Neuron (in vitro differentiated cells): ENCODE data around the gene SPATA4.
"Not testable (repeated sequence)": the region's sequence is repeated elsewhere in the genome, so short reads cannot be mapped to it uniquely, and the experiment has no call there.

Experiments
- H2AFZ ChIP-seq: one replicate; pipeline ENCODE4 v1.6.1; 2013; ENCODE audit warnings: low read depth, mild to moderate bottlenecking, inconsistent platforms, low read length, moderate library complexity
- H3K27me3 ChIP-seq: one replicate; pipeline ENCODE4 v1.6.1; 2013; ENCODE audit warnings: low read length; ENCODE audit not compliant: insufficient read depth
- H3K36me3 ChIP-seq: one replicate; pipeline ENCODE4 v1.6.1; 2013; ENCODE audit warnings: low read length; ENCODE audit not compliant: insufficient read depth
- H3K4me1 ChIP-seq: one replicate; pipeline ENCODE4 v1.6.1; 2013; ENCODE audit warnings: low read length; ENCODE audit not compliant: insufficient read depth
- H3K4me3 ChIP-seq: 2 replicates; pipeline ENCODE4 v1.5.1; 2013; ENCODE audit warnings: mild to moderate bottlenecking, low read length, moderate library complexity
- H3K9me3 ChIP-seq: one replicate; pipeline ENCODE4 v1.6.1; 2013; ENCODE audit warnings: low read length

Gene SPATA4

GRCh38 chr4:176195184-176195978 lies at the start of gene SPATA4:
SPATA4 (minus strand) TSS chr4:176195585; CDS start chr4:176195562, 23 bp downstream.
- Histone ChIP-seq H3K9me3 (no peaks in the 10 kb centered on the region), H3K36me3 (no peaks in the 10 kb centered on the region), H3K27me3 (no peaks in the 10 kb centered on the region), H3K4me3 (peak within 1 kb of the TSS; percentile 45), H3K4me1 (peaks cover 5% of the 10 kb centered on the region), H2AFZ (peak within 1 kb of the TSS; percentile 95)

- no peaks in the 10 kb centered on the region for H3K27me3 ChIP-seq
These were observed 47.5 kb upstream of the SPATA4 start for GRCh38 chr4:176242764-176243347.

GRCh38 chr4:176241703-176242102 lies 46.3 kb upstream of the SPATA4 start:
- Histone ChIP-seq H3K36me3 (no peaks in the 10 kb centered on the region), H2AFZ (no peak overlapping the region), H3K4me1 (peaks cover 11% of the 10 kb centered on the region), H3K9me3 (no peaks in the 10 kb centered on the region), H3K27me3 (no peaks in the 10 kb centered on the region), H3K4me3 (no peak overlapping the region)

More at GRCh38 chr4:176242764-176243347, 47.5 kb upstream of the SPATA4 start:
- Histone ChIP-seq H3K4me1 (peaks cover 11% of the 10 kb centered on the region), H3K36me3 (no peaks in the 10 kb centered on the region), H3K9me3 (no peaks in the 10 kb centered on the region), H2AFZ (no peak overlapping the region), H3K4me3 (no peak overlapping the region)

GRCh38 chr4:176238826-176239225 lies 43.4 kb upstream of the SPATA4 start:
- Histone ChIP-seq H3K4me1 (peaks cover 11% of the 10 kb centered on the region), H3K27me3 (no peaks in the 10 kb centered on the region), H3K36me3 (no peaks in the 10 kb centered on the region), H3K4me3 (no peak overlapping the region), H3K9me3 (no peaks in the 10 kb centered on the region), H2AFZ (no peak overlapping the region)

GRCh38 chr4:176238157-176238610 lies 42.8 kb upstream of the SPATA4 start:
- peaks cover 11% of the 10 kb centered on the region for H3K4me1 ChIP-seq
- no peaks in the 10 kb centered on the region for H3K27me3 ChIP-seq
- no peaks in the 10 kb centered on the region for H3K9me3 ChIP-seq
- H3K4me3 ChIP-seq: no peak overlapping the region
- H2AFZ ChIP-seq: no peak overlapping the region
- H3K36me3 ChIP-seq: no peaks in the 10 kb centered on the region

DNA sequence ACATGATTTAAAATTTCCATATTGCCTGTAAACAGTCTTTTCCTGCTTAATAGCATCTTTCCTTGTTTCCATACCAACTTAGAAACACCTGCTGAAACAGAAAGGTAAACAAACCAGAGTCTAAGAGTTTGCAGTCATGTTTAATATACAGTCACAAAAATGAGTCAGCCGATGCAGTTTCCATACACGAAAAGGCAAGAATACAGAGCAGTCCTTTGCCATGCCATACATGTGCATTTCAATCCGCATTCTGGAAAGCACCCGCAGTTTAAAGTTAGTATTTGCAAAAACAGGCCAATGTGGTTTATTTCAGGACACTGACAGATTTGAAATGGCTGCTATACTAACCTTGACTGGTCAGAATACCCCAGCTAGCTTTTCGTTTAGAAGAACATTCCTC lies 41.6 kb upstream of the SPATA4 start:
- H3K4me3 ChIP-seq: no peak overlapping the region
- no peaks in the 10 kb centered on the region for H3K9me3 ChIP-seq
- H3K4me1 ChIP-seq: peaks cover 11% of the 10 kb centered on the region
- H3K27me3 ChIP-seq: no peaks in the 10 kb centered on the region
- no peaks in the 10 kb centered on the region for H3K36me3 ChIP-seq
- peak overlapping the region; percentile 59 for H2AFZ ChIP-seq

GRCh38 chr4:176230836-176231235 lies 35.5 kb upstream of the SPATA4 start:
- Histone ChIP-seq H3K9me3 (no peaks in the 10 kb centered on the region), H3K4me1 (peaks cover 10% of the 10 kb centered on the region), H3K36me3 (no peaks in the 10 kb centered on the region), H3K4me3 (no peak overlapping the region), H3K27me3 (no peaks in the 10 kb centered on the region), H2AFZ (no peak overlapping the region)

GRCh38 chr4:176229645-176230044 lies 34.3 kb upstream of the SPATA4 start:
- Histone ChIP-seq H3K9me3 (no peaks in the 10 kb centered on the region), H3K27me3 (no peaks in the 10 kb centered on the region), H2AFZ (peak overlapping the region; percentile 15), H3K36me3 (no peaks in the 10 kb centered on the region), H3K4me3 (no peak overlapping the region), H3K4me1 (peaks cover 10% of the 10 kb centered on the region)

- Histone ChIP-seq H3K9me3 (no peaks in the 10 kb centered on the region), H3K36me3 (no peaks in the 10 kb centered on the region), H3K4me1 (peaks cover 10% of the 10 kb centered on the region), H2AFZ (no peak overlapping the region), H3K4me3 (no peak overlapping the region), H3K27me3 (no peaks in the 10 kb centered on the region)
These were observed 31.4 kb upstream of the SPATA4 start for GRCh38 chr4:176226736-176227135.

GRCh38 chr4:176223561-176223960 lies 28.2 kb upstream of the SPATA4 start:
- Histone ChIP-seq H3K9me3 (no peaks in the 10 kb centered on the region), H3K4me1 (no peaks in the 10 kb centered on the region)

GRCh38 chr4:176222149-176222548 lies 26.8 kb upstream of the SPATA4 start:
- Histone ChIP-seq H3K4me1 (no peaks in the 10 kb centered on the region), H3K36me3 (no peaks in the 10 kb centered on the region), H3K4me3 (no peak overlapping the region), H2AFZ (no peak overlapping the region), H3K27me3 (no peaks in the 10 kb centered on the region), H3K9me3 (no peaks in the 10 kb centered on the region)

More at GRCh38 chr4:176223561-176223960, 28.2 kb upstream of the SPATA4 start:
- no peaks in the 10 kb centered on the region for H3K36me3 ChIP-seq
- no peaks in the 10 kb centered on the region for H3K27me3 ChIP-seq
- no peak overlapping the region for H2AFZ ChIP-seq
- H3K4me3 ChIP-seq: no peak overlapping the region

DNA sequence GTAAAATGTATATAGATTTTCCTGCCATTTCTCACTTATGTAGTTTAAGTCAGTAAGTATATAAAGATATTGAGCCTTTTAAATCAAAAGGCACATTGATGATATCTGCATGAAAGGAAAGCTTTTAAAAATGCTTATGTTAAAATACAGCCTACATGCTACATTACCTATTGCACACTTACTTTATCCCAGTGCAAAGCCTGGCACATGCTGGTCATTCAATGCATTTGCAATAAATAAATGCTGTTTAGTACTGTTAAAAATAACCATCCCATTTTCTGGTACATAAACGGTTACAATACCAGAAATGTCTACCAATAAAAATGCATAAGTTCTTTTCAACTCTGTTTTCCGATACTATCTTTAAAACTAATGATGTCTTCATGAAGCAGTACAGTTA lies 22.1 kb upstream of the SPATA4 start:
- H2AFZ ChIP-seq: no peak overlapping the region
- H3K36me3 ChIP-seq: no peaks in the 10 kb centered on the region
- H3K4me3 ChIP-seq: no peak overlapping the region
- H3K4me1 ChIP-seq: no peaks in the 10 kb centered on the region
- H3K27me3 ChIP-seq: no peaks in the 10 kb centered on the region
- no peaks in the 10 kb centered on the region for H3K9me3 ChIP-seq

DNA sequence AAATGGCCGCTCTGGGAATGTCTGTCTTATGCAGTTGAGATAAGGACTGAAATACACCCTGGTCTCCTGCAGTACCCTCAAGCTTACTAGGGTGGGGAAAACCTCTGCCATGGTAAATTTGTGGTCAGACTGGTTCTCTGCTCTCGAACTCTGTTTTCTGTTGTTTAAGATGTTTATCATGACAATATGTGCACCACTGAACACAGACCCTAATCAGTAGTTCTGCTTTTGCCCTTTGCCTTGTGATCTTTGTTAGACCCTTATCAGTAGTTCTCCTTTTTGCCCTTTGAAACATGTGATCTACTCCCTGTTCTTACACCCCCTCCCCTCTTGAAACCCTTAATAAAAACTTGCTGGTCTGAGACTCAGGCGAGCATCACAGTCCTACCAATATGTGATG lies 17.0 kb upstream of the SPATA4 start:
- not testable (repeated sequence) for H3K36me3 ChIP-seq, H3K4me3 ChIP-seq, H3K4me1 ChIP-seq

More for the DNA sequence above, 17.0 kb upstream of the SPATA4 start:
- H3K9me3 ChIP-seq, H3K27me3 ChIP-seq, H2AFZ ChIP-seq: not testable (repeated sequence)
